ENCODE measurements around the gene MICAL3. TPM values are rescaled to one million over a fixed set of nuclear protein-coding genes. Genes with fewer than 3 reads are reported as not detected.
A peak's percentile ranks its signal among the peaks of the same experiment; 100 is the strongest.

The MICAL3 gene
- total and polyA plus RNA-seq, 9 donors, result 21.9 to 50.1 (median 32.2) TPM

GRCh38 chr22:17792299-17792698 lies 232.1 kb downstream of the MICAL3 start:
- H3K36me3 ChIP-seq (ENCODE audit: control insufficient read depth, insufficient read depth, low read length), result peaks cover 52% of the 10 kb centered on the region
- DNase-seq, result no peak
- 47% methylated on average over 4 of the region's 5 CpGs for WGBS (ENCODE audit: insufficient coverage)

GRCh38 chr22:17791196-17791595 lies 233.2 kb downstream of the MICAL3 start:
- WGBS (ENCODE audit: insufficient coverage), result 89% methylated on average over 21 of the region's 21 CpGs
- peaks cover 12% of the 10 kb centered on the region for H3K4me1 ChIP-seq (ENCODE audit: control insufficient read depth, insufficient read depth, low read length)
- no peak overlapping the region for H3K4me3 ChIP-seq (ENCODE audit: low read length)
- DNase-seq, result no peak
- H3K27me3 ChIP-seq (ENCODE audit: control insufficient read depth, insufficient read depth, low read length), result no peaks in the 10 kb centered on the region
- peaks cover 45% of the 10 kb centered on the region for H3K36me3 ChIP-seq (ENCODE audit: control insufficient read depth, insufficient read depth, low read length)
- no peak overlapping the region for H3K27ac ChIP-seq (ENCODE audit: low read length)
- H3K9me3 ChIP-seq (replicated peaks; ENCODE audit: control insufficient read depth, low read depth, low read length), result no peaks in the 10 kb centered on the region

More at GRCh38 chr22:17792299-17792698, 232.1 kb downstream of the MICAL3 start:
- no peak overlapping the region for H3K27ac ChIP-seq (ENCODE audit: low read length)
- H3K9me3 ChIP-seq (replicated peaks; ENCODE audit: control insufficient read depth, low read depth, low read length), result no peaks in the 10 kb centered on the region
- H3K4me1 ChIP-seq (ENCODE audit: control insufficient read depth, insufficient read depth, low read length), result peaks cover 1% of the 10 kb centered on the region
- no peak overlapping the region for H3K4me3 ChIP-seq (ENCODE audit: low read length)
- H3K27me3 ChIP-seq (ENCODE audit: control insufficient read depth, insufficient read depth, low read length), result no peaks in the 10 kb centered on the region

GRCh38 chr22:17789379-17790200 lies 234.8 kb downstream of the MICAL3 start:
- no peaks in the 10 kb centered on the region for H3K27me3 ChIP-seq (ENCODE audit: control insufficient read depth, insufficient read depth, low read length)
- DNase-seq, result no peak
- WGBS (ENCODE audit: insufficient coverage), result 94% methylated on average over 15 of the region's 27 CpGs
- H3K4me3 ChIP-seq (ENCODE audit: low read length), result no peak overlapping the region
- peaks cover 41% of the 10 kb centered on the region for H3K36me3 ChIP-seq (ENCODE audit: control insufficient read depth, insufficient read depth, low read length)
- H3K4me1 ChIP-seq (ENCODE audit: control insufficient read depth, insufficient read depth, low read length), result peaks cover 13% of the 10 kb centered on the region
- H3K9me3 ChIP-seq (replicated peaks; ENCODE audit: control insufficient read depth, low read depth, low read length), result no peaks in the 10 kb centered on the region
- H3K27ac ChIP-seq (ENCODE audit: low read length), result no peak overlapping the region

- 88% methylated on average over 26 of the region's 32 CpGs for WGBS (ENCODE audit: insufficient coverage)
- no peak overlapping the region for H3K27ac ChIP-seq (ENCODE audit: low read length)
Observed at GRCh38 chr22:17788528-17789378, 235.6 kb downstream of the MICAL3 start.

GRCh38 chr22:17787716-17788330 lies 236.5 kb downstream of the MICAL3 start:
- DNase-seq, result no peak
- Histone ChIP-seq H3K27me3 (ENCODE audit: control insufficient read depth, insufficient read depth, low read length) (no peaks in the 10 kb centered on the region), H3K9me3 (replicated peaks; ENCODE audit: control insufficient read depth, low read depth, low read length) (no peaks in the 10 kb centered on the region), H3K4me1 (ENCODE audit: control insufficient read depth, insufficient read depth, low read length) (peaks cover 16% of the 10 kb centered on the region), H3K36me3 (ENCODE audit: control insufficient read depth, insufficient read depth, low read length) (peaks cover 41% of the 10 kb centered on the region), H3K27ac (ENCODE audit: low read length) (no peak overlapping the region), H3K4me3 (ENCODE audit: low read length) (no peak overlapping the region)
- WGBS (ENCODE audit: insufficient coverage), result 83% methylated on average over 16 of the region's 21 CpGs

More at GRCh38 chr22:17788528-17789378, 235.6 kb downstream of the MICAL3 start:
- Histone ChIP-seq H3K4me1 (ENCODE audit: control insufficient read depth, insufficient read depth, low read length) (peaks cover 13% of the 10 kb centered on the region), H3K36me3 (ENCODE audit: control insufficient read depth, insufficient read depth, low read length) (peaks cover 41% of the 10 kb centered on the region), H3K4me3 (ENCODE audit: low read length) (no peak overlapping the region), H3K27me3 (ENCODE audit: control insufficient read depth, insufficient read depth, low read length) (no peaks in the 10 kb centered on the region), H3K9me3 (replicated peaks; ENCODE audit: control insufficient read depth, low read depth, low read length) (no peaks in the 10 kb centered on the region)
- DNase-seq, result no peak

GRCh38 chr22:17787241-17787640 lies 237.1 kb downstream of the MICAL3 start:
- DNase-seq, result peak; percentile 81
- H3K9me3 ChIP-seq (replicated peaks; ENCODE audit: control insufficient read depth, low read depth, low read length), result no peaks in the 10 kb centered on the region
- H3K27me3 ChIP-seq (ENCODE audit: control insufficient read depth, insufficient read depth, low read length), result no peaks in the 10 kb centered on the region
- H3K4me3 ChIP-seq (ENCODE audit: low read length), result no peak overlapping the region
- WGBS (ENCODE audit: insufficient coverage), result 46% methylated on average over 5 of the region's 8 CpGs
- H3K36me3 ChIP-seq (ENCODE audit: control insufficient read depth, insufficient read depth, low read length), result peaks cover 39% of the 10 kb centered on the region
- H3K27ac ChIP-seq (ENCODE audit: low read length), result peak overlapping the region; percentile 69
- peaks cover 21% of the 10 kb centered on the region for H3K4me1 ChIP-seq (ENCODE audit: control insufficient read depth, insufficient read depth, low read length)

GRCh38 chr22:17786435-17787161 lies 237.8 kb downstream of the MICAL3 start:
- WGBS (ENCODE audit: insufficient coverage), result 48% methylated on average over 15 of the region's 18 CpGs
- H3K27ac ChIP-seq (ENCODE audit: low read length), result peak overlapping the region; percentile 69
- H3K4me3 ChIP-seq (ENCODE audit: low read length), result no peak overlapping the region
- no peaks in the 10 kb centered on the region for H3K9me3 ChIP-seq (replicated peaks; ENCODE audit: control insufficient read depth, low read depth, low read length)
- peaks cover 32% of the 10 kb centered on the region for H3K36me3 ChIP-seq (ENCODE audit: control insufficient read depth, insufficient read depth, low read length)
- no peaks in the 10 kb centered on the region for H3K27me3 ChIP-seq (ENCODE audit: control insufficient read depth, insufficient read depth, low read length)
- DNase-seq, result peak; percentile 92
- H3K4me1 ChIP-seq (ENCODE audit: control insufficient read depth, insufficient read depth, low read length), result peaks cover 27% of the 10 kb centered on the region

GRCh38 chr22:17785185-17786184 lies 238.9 kb downstream of the MICAL3 start:
- 70% methylated on average over 35 of the region's 37 CpGs for WGBS (ENCODE audit: insufficient coverage)
- no peak overlapping the region for H3K27ac ChIP-seq (ENCODE audit: low read length)
- H3K4me1 ChIP-seq (ENCODE audit: control insufficient read depth, insufficient read depth, low read length), result peaks cover 36% of the 10 kb centered on the region

GRCh38 chr22:17784776-17785175 lies 239.6 kb downstream of the MICAL3 start:
- no peak for DNase-seq
- H3K27ac ChIP-seq (ENCODE audit: low read length), result no peak overlapping the region
- H3K27me3 ChIP-seq (ENCODE audit: control insufficient read depth, insufficient read depth, low read length), result no peaks in the 10 kb centered on the region
- peaks cover 41% of the 10 kb centered on the region for H3K4me1 ChIP-seq (ENCODE audit: control insufficient read depth, insufficient read depth, low read length)
- H3K9me3 ChIP-seq (replicated peaks; ENCODE audit: control insufficient read depth, low read depth, low read length), result no peaks in the 10 kb centered on the region
- H3K4me3 ChIP-seq (ENCODE audit: low read length), result no peak overlapping the region
- peaks cover 18% of the 10 kb centered on the region for H3K36me3 ChIP-seq (ENCODE audit: control insufficient read depth, insufficient read depth, low read length)
- 57% methylated on average over 6 of the region's 11 CpGs for WGBS (ENCODE audit: insufficient coverage)

More at GRCh38 chr22:17785185-17786184, 238.9 kb downstream of the MICAL3 start:
- DNase-seq, result no peak
- Histone ChIP-seq H3K9me3 (replicated peaks; ENCODE audit: control insufficient read depth, low read depth, low read length) (no peaks in the 10 kb centered on the region), H3K27me3 (ENCODE audit: control insufficient read depth, insufficient read depth, low read length) (no peaks in the 10 kb centered on the region), H3K36me3 (ENCODE audit: control insufficient read depth, insufficient read depth, low read length) (peaks cover 24% of the 10 kb centered on the region), H3K4me3 (ENCODE audit: low read length) (no peak overlapping the region)

All from muscle of leg (tissue), 11 donors.